ENCODE results near the gene SMG5.
A peak's percentile ranks its signal among the peaks of the same experiment; 100 is the strongest.

Gene SMG5

GRCh38 chr1:156281693-156282478 lies 739 bp downstream of the SMG5 start:
- DNase-seq (ENCODE audit: low spot score), result peak; percentile 70

GRCh38 chr1:156281281-156281680 lies 1.3 kb downstream of the SMG5 start:
- no peak for DNase-seq (ENCODE audit: low spot score)

- no peak for DNase-seq (ENCODE audit: low spot score)
Measured at GRCh38 chr1:156279837-156280236, 2.8 kb downstream of the SMG5 start.

- DNase-seq (ENCODE audit: low spot score), result no peak
Measured at GRCh38 chr1:156276966-156277381, 5.7 kb downstream of the SMG5 start.

DNA sequence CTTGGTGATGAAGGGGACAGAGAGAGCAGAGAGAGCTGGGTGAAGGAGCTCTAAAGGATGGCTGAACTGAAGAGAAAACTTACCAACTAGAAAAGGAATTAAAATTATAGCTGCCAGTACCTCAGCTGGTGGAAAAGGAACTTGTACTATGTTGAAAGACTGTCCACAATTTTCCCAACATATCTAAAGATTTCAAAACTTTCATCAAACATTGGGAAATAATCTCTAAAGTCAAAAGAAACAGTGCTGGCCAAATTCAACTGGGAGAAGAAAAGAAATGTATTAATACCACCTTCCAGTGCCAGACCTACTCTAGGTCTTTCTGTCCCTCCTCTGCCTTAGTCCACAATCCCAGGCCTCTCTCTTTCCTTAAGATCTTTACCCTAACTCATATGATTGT lies 6.1 kb downstream of the SMG5 start:
- no peak for DNase-seq (ENCODE audit: low spot score)

DNA sequence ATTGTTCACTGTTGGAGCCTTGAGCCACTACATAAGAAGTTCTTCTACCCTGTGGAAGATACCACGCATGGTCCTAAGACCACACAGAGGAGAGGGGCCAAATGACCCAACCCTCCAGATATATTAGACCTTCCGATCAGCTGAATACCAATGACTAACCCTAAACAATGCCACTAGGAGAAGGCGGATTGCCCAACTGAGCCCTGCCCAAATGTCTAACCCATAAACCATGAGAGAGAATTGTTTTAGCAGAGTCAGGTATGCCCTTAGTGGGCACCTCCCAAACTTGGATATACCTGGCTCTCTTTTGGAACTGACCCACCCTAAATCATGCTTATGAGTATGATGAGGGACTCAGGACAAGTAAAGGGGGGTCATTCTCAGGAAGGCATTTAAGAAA lies 12.3 kb downstream of the SMG5 start:
- no peak for DNase-seq (ENCODE audit: low spot score)

DNA sequence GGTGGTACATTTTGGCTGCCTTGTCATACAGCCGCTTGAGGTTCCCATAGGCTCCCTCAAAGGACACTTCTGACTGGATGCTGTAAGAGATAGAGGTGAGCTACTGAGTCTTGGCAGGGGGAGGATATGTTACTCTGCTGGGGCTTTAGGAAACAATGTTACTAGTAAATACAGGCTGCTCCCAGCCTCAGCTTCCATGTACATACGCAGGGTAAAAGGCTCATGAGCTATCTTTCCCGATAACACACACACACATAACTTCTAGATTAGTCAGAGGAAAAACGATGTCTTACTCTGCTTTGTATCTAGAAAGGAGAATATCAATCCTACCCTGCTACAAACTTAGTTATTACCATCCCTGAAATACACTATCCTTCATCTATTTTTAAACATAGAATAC lies 14.3 kb downstream of the SMG5 start:
- no peak for DNase-seq (ENCODE audit: low spot score)

DNA sequence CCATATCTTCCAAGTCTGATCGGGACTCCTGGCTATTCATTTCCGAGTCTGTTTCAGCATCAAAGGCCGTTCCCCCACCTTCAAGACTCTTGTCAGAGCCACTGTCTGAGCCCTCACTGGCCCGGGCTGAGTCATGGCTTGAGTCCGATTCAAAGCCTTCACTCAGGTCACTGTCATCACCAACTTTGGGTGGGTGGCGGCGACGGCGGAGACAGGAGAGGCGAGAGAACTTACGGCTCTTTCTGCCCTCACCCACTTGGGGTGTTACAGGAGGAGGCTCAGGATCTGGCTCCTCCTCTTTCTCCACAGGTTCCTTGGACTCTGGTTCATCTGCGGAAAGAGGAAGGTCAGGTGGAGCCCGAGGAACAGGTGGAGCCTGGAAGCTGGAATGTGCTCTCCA lies 16.6 kb downstream of the SMG5 start:
- no peak for DNase-seq (ENCODE audit: low spot score)

DNA sequence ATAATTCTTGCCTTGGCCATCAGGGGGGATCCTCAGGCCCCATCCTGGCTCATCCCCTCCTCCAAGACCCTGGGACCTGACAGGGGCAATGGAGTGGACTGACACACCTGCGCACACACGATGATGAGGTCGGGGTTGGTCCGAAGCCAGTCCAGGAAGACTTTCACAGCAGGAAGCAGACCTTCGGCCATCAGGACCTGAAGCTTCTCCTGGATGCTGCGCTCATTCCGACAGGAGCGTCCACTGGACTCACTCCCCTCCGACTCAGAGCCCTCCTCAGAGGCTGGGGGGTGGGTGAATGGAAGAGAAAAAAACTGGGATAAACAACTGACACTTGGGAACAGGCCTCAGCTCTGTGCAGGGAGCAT lies 19.4 kb downstream of the SMG5 start:
- no peak for DNase-seq (ENCODE audit: low spot score)

DNA sequence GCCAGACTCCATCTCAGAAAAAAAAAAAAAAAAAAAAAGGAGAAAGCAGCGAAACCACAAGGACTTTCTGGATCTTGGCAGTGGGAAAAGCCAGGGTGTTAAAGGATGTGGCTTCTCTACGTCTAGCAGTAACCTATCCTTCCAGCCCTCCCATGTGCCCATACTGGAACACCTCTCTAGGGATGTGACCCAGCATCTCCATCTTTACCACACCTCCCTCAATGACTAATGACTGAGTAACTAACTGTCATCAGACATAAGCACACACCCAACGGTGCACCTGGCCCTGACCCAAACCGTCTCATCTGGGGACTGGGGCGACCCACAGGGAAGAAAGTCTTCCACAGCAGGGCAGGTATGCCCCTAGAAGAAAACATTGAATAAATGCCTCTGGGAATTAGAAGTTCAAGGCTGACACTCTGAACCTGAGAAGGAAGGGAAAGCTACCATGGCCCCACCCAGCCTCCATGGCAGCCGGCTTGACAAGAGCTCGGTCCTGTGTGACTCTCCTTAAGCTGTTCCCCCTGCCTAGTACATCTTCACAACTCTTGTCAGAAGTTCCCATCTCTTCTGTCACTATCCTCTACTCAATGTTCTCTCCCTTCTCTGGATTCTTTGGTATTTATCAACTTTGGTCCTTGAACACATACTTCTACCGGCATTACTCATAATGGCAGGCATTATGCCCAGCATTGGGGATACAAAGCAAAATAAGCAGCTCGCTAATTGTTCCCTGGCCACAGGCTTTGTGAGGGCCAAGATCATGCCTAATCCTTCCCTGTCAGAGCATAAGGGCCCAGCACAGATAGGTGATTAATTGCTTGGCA lies 20.0 kb downstream of the SMG5 start:
- DNase-seq (ENCODE audit: low spot score), result peak; percentile 31

GRCh38 chr1:156260896-156261295 lies 21.7 kb downstream of the SMG5 start:
- no peak for DNase-seq (ENCODE audit: low spot score)

DNA sequence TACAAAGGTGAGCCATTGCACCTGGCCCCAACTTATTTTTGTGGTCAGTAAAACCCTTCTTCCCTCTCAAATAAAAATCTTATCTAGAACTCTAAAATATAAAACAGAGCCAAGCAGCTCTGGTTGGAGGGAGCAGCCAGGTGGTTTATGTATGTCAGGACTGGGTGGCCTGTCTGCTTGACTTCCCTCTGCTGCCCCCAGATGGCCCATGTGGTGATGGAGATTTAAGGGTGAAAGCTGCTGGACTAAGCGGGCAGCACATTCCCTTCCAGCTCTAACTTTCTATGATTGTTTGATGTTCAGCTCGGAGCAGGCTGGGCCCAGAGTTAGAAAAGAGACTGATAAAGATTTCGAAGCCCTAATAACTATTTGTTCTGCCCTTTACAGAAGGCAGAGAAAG lies 22.8 kb downstream of the SMG5 start:
- no peak for DNase-seq (ENCODE audit: low spot score)

DNA sequence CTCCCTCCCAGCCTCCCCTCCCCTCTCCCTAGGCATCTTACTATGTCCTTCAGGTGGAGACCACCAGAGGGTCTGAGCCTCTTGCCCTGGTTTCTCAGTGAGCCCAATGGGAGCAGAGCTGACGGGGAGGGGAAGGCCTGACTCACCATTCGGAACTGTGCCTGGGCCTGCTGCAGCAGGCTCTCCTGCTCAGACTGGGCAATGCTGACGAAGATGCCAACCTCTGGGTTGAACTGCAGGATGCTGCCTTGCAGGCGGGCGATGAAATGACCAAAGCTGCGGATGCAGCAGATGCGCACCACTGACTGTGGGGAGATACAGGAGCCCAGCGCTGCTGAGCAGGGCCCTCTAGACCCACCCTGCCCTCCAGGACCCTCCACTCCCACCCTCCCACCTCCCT lies 23.8 kb downstream of the SMG5 start:
- no peak for DNase-seq (ENCODE audit: low spot score)

DNA sequence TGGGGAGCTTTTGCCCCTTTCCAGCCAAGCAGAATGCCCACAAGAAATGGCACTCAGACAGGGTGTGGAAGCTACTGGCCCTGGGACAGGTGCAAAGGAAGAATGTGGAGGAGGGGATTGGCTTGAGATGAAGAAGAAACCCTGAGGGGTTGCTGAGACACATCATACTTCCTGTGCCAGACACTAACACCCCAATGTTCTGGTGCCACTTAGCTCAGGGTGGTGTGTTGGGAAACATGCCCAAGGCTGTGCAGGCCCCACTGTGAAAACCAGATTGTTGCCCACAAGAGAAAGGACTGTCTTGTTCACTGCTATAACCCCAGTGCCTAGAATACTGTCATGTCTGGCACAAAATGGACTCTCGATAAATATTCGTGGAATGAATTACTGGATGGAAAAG lies 24.9 kb downstream of the SMG5 start:
- DNase-seq (ENCODE audit: low spot score), result no peak

- DNase-seq (ENCODE audit: low spot score), result no peak
Measured at GRCh38 chr1:156253634-156254033, 29.0 kb downstream of the SMG5 start.

DNA sequence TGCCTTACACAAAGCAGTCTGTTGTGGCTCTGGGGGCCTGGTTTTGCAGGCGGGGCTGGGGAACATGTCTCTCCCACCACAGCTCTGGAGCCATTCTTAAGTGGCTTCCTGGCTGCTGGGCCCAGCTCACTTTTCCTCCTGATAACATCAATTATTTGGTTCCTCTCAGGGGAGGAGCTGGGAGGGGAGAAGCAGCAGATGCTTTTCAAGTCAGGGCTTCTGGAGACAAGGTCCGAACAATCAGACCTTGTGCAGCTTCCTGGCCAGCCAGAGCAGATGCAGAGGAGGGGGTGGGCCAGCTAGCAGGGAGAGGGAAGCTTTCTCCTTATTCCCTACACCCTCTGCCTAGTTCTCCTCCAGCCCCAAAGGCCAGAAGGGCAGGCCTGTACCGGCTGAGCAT lies 31.1 kb downstream of the SMG5 start:
- DNase-seq (ENCODE audit: low spot score), result no peak

- DNase-seq (ENCODE audit: low spot score), result no peak
Measured at GRCh38 chr1:156249593-156249992, 33.0 kb downstream of the SMG5 start.

GRCh38 chr1:156248323-156248683 lies 34.3 kb downstream of the SMG5 start:
- no peak for DNase-seq (ENCODE audit: low spot score)

- no peak for DNase-seq (ENCODE audit: low spot score)
Measured at GRCh38 chr1:156247460-156248322, 34.9 kb downstream of the SMG5 start, which contains the start of gene PAQR6. PAQR6 (minus strand) TSS chr1:156248056; CDS start chr1:156246731, 1,325 bp downstream.

GRCh38 chr1:156246781-156247459 lies 35.7 kb downstream of the SMG5 start:
- peak; percentile 32 for DNase-seq (ENCODE audit: low spot score)

- DNase-seq (ENCODE audit: low spot score), result no peak
Measured at GRCh38 chr1:156246241-156246780, 36.3 kb downstream of the SMG5 start.
